Transverse colon (tissue), 4 donors: ENCODE data around the gene YLPM1. TPM values are rescaled to one million over a fixed set of nuclear protein-coding genes. Genes with fewer than 3 reads are reported as not detected.

Experiments
- DNase-seq: peaks from one replicate; pipeline ENCODE4 v3.0.0-alpha.2; 2019
- H3K27ac ChIP-seq, 4 donors: fragments of 200-600 bp; sonication (generic); 2 replicates each; pipeline ENCODE4 v1.5.1; 2016 to 2018; ENCODE audit warnings: inconsistent platforms in 4 of 4
- H3K27me3 ChIP-seq: fragments of 200-600 bp; sonication (generic); 2 replicates; pipeline ENCODE4 v1.5.1; 2017; ENCODE audit warnings: inconsistent platforms
- H3K36me3 ChIP-seq, 4 donors: fragments of 200-600 bp; sonication (generic); 2 replicates each; pipeline ENCODE4 v1.5.1; 2017 to 2019; ENCODE audit warnings: inconsistent platforms in 4 of 4
- H3K4me1 ChIP-seq, 4 donors: fragments of 200-600 bp; sonication (generic); 2 replicates each; pipeline ENCODE4 v1.5.1; 2017 to 2020; ENCODE audit warnings: inconsistent platforms in 4 of 4
- H3K4me3 ChIP-seq, 4 donors: fragments of 200-600 bp; sonication (generic); 1 replicate in 1 of 4; 2 replicates in 3 of 4; pipeline versions ENCODE4 v1.5.1 to v1.6.1; 2017 to 2019; ENCODE audit warnings: inconsistent platforms in 4 of 4
- H3K9me3 ChIP-seq, 2 donors: fragments of 200-600 bp; sonication (generic); 2 replicates each; pipeline ENCODE4 v1.5.1; 2017 to 2019; ENCODE audit warnings: inconsistent platforms in 2 of 2
- CTCF ChIP-seq, 5 experiments: fragments of 200-600 bp in 3 of 5; fragments of 450-650 bp in 2 of 5; sonication (generic) in 3 of 5; IDR thresholded peaks; 1 replicate in 2 of 5; 2 replicates in 3 of 5; pipeline ENCODE4 v1.5.1; 2016 to 2017; ENCODE audit warnings: antibody characterized with exemption in 5 of 5, inconsistent platforms in 3 of 5, mild to moderate bottlenecking in 2 of 5, moderate library complexity in 1 of 5
- EP300 ChIP-seq: sonication (generic); formaldehyde crosslinking; IDR thresholded peaks from one replicate; pipeline ENCODE4 v1.6.1; 2017; ENCODE audit warnings: antibody characterized with exemption, low read depth
- POLR2A ChIP-seq: fragments of 450-650 bp; IDR thresholded peaks from one replicate; pipeline ENCODE4 v1.6.1; 2016; ENCODE audit warnings: antibody characterized with exemption, mild to moderate bottlenecking, moderate library complexity
- POLR2AphosphoS5 ChIP-seq, 3 donors: sonication (generic); formaldehyde crosslinking; IDR thresholded peaks; one replicate each; pipeline ENCODE4 v1.6.1; 2016; ENCODE audit warnings: antibody characterized with exemption in 3 of 3
- WGBS, 2 donors: methylation state at CpG; one replicate each; pipeline ENCODE4 v1.1.5; 2018; ENCODE audit warnings: low coverage in 1 of 2; 5-methylcytosine and 5-hydroxymethylcytosine counted together
- in situ Hi-C, 4 donors: fragments of 200-750 bp; cut with MboI; loops; one replicate each; pipeline versions ENCODE4 v1.15.0 to v1.15.1; 2017; ENCODE audit warnings: low sequenced_read_pairs in 3 of 4, low pct_ligation_motif_present in 1 of 4, low pct_unique_long_range_greater_than_20kb in 1 of 4
- intact Hi-C: fragments of 100-400 bp; cut with DNase I; formaldehyde crosslinking; loops from one replicate; pipeline ENCODE4 v1.15.1; 2023; ENCODE audit warnings: low total_unique reads
- total RNA-seq, 4 donors: library from RNA; depleted of rRNA; stranded (reverse); fragments of >200 nt; gene quantifications; one replicate each; pipeline ENCODE4 v1.1.0, GENCODE V29; 2016

YLPM1 gene
- total RNA-seq, 4 donors from 2014 or later = 26.1 to 62.4 (median 35.0) TPM

- Histone ChIP-seq H3K27ac (no peak overlapping the region), H3K36me3 (no peaks in the 10 kb centered on the region), H3K4me3 (no peak overlapping the region), H3K9me3 (no peaks in the 10 kb centered on the region), H3K4me1 (peaks cover 0 to 7% (median 0%) of the 10 kb centered on the region in 4 donors), H3K27me3 (no peaks in the 10 kb centered on the region)
- no peak for DNase-seq
- in situ Hi-C loops (loop anchor here in 1 of 4 donors (10.0 kb wide), 1 partner anchor 50 kb away; no protein-coding TSS in a partner anchor), intact Hi-C loops (no loop called here)
- no peak for TF ChIP-seq CTCF (IDR thresholded peaks at IDR 0.05)
- no peak for TF ChIP-seq EP300
- TF ChIP-seq POLR2AphosphoS5 (IDR thresholded peaks at IDR 0.05) = no peak
- TF ChIP-seq POLR2A = no peak
- 91 to 97% methylated on average over 5 of the region's 5 CpGs for WGBS, 2 donors
Observed at GRCh38 chr14:74865156-74865555, 102.0 kb downstream of the YLPM1 start.

- no peaks in the 10 kb centered on the region for H3K27me3 ChIP-seq
- no peak for DNase-seq
- 76 to 88% methylated on average over 3 of the region's 3 CpGs for WGBS, 2 donors
- H3K36me3 ChIP-seq = no peaks in the 10 kb centered on the region
- no peaks in the 10 kb centered on the region for H3K9me3 ChIP-seq
- in situ Hi-C loops = loop anchor here in 1 of 4 donors (10.0 kb wide), 1 partner anchor 48 kb away; no protein-coding TSS in a partner anchor
- no peak overlapping the region for H3K4me3 ChIP-seq
- intact Hi-C loops = no loop called here
- no peak for TF ChIP-seq POLR2A
- no peak for TF ChIP-seq POLR2AphosphoS5 (IDR thresholded peaks at IDR 0.05)
- no peak for TF ChIP-seq CTCF (IDR thresholded peaks at IDR 0.05)
- TF ChIP-seq EP300 = no peak
- H3K4me1 ChIP-seq = no peaks in the 10 kb centered on the region
- H3K27ac ChIP-seq = peak overlapping the region in 2 of 4 donors; percentile 20 to 35
Observed at GRCh38 chr14:74866708-74867389, 103.7 kb downstream of the YLPM1 start.

- Histone ChIP-seq H3K27me3 (no peaks in the 10 kb centered on the region), H3K4me1 (no peaks in the 10 kb centered on the region), H3K36me3 (no peaks in the 10 kb centered on the region), H3K27ac (peak overlapping the region in 2 of 4 donors; percentile 5 to 35), H3K9me3 (no peaks in the 10 kb centered on the region), H3K4me3 (no peak overlapping the region)
- WGBS, 2 donors = 41 to 44% methylated on average over 3 to 5 of the region's 5 CpGs
- intact Hi-C loops (no loop called here), in situ Hi-C loops (loop anchor here in 1 of 4 donors (10.0 kb wide), 1 partner anchor 47 kb away; no protein-coding TSS in a partner anchor)
- DNase-seq = no peak
- TF ChIP-seq EP300 (no peak), CTCF (IDR thresholded peaks at IDR 0.05) (no peak), POLR2A (no peak), POLR2AphosphoS5 (IDR thresholded peaks at IDR 0.05) (no peak)
Observed at GRCh38 chr14:74867673-74868072, 104.6 kb downstream of the YLPM1 start.

- no peaks in the 10 kb centered on the region for H3K27me3 ChIP-seq
- H3K9me3 ChIP-seq = no peaks in the 10 kb centered on the region
- no peak for DNase-seq
- in situ Hi-C loops = loop anchor here in 1 of 4 donors (10.0 kb wide), 1 partner anchor 46 kb away; no protein-coding TSS in a partner anchor
- H3K4me1 ChIP-seq = no peaks in the 10 kb centered on the region
- no peak overlapping the region for H3K27ac ChIP-seq
- intact Hi-C loops = no loop called here
- 88 to 89% methylated on average over 7 to 8 of the region's 8 CpGs for WGBS, 2 donors
- H3K4me3 ChIP-seq = no peak overlapping the region
- TF ChIP-seq POLR2AphosphoS5 (IDR thresholded peaks at IDR 0.05) = no peak
- TF ChIP-seq POLR2A = no peak
- no peak for TF ChIP-seq EP300
- H3K36me3 ChIP-seq = no peaks in the 10 kb centered on the region
Observed at GRCh38 chr14:74868739-74869138, 105.6 kb downstream of the YLPM1 start.
